SH-SY5Y (cell line): ENCODE results near the gene MSL3B.

Experiments used
- GATA2 ChIP-seq: IDR thresholded peaks from 2 replicates; pipeline ENCODE4 v1.6.1; 2011; ENCODE audit warnings: mild to moderate bottlenecking, low read depth, low read length
- GATA3 ChIP-seq: IDR thresholded peaks from 2 replicates; pipeline ENCODE4 v1.6.1; 2011; ENCODE audit warnings: low read depth, mild to moderate bottlenecking, low read length, moderate library complexity

DNA sequence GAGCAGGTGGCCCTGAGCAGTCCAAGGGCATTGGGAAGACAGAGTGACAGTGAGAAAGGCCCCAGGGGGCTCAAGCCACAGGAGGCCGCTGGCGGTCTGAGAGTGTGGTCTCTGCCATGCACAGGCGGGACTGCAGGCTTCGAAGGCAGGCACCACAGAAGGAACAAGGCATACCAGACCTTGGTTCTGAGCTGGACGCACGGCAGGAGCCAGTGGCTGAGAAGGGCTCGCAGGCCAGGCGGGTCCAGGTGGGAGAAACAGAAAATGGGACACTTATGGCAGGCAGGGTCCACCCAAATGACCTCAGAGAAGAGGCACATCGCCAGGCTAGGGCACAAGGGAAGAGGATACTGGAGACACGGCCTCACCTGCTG is 28.8 kb downstream of the MSL3B start:
- no peak for TF ChIP-seq GATA2
- TF ChIP-seq GATA3, result no peak
